T-helper 2 cell treated with Interferon-gamma antibody and Interleukin-4, amounts not matched to agents 5 μg/mL and 100 μg/mL, for 36 hours (primary cell): ENCODE results near the gene ACSL6.

ENCODE experiments used
- DNase-seq: peaks from one replicate; pipeline ENCODE4 v3.0.0; 2021; ENCODE audit warnings: low spot score
- H3K27ac Mint-ChIP-seq: one replicate; pipeline ENCODE4 v1.8.0; 2021; ENCODE audit warnings: mild to moderate bottlenecking, mixed read lengths
- H3K27me3 Mint-ChIP-seq: one replicate; pipeline ENCODE4 v1.8.0; 2021; ENCODE audit warnings: low read depth, mixed read lengths
- H3K36me3 Mint-ChIP-seq: one replicate; pipeline ENCODE4 v1.8.0; 2021; ENCODE audit warnings: low read depth, mixed read lengths
- H3K4me1 Mint-ChIP-seq: one replicate; pipeline ENCODE4 v1.8.0; 2021; ENCODE audit warnings: low read depth, mixed read lengths
- H3K4me3 Mint-ChIP-seq: one replicate; pipeline ENCODE4 v1.8.0; 2022; ENCODE audit warnings: mild to moderate bottlenecking, moderate library complexity, mixed read lengths
- H3K9me3 Mint-ChIP-seq: one replicate; pipeline ENCODE4 v1.8.0; 2021; ENCODE audit warnings: mixed read lengths

Gene ACSL6

DNA sequence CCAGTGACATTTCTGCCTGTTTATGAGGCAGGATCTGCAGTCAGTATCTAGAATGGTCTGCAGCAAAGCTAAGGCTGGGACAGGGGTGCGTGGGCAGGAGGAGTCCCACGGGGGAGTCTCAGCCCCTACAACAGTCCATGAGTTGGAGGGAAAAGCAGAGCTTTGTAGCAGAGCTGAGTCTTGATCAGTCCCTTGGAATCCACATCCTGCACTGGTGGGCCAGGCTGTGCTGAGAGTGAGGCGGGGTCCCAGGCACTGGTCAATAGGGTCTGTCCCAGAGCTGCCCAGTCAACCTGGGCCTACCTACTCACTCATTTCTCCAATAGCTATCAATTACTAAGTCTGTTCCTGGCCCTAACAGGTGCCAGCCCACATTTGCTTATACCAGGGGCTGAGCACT lies 5.9 kb downstream of the ACSL6 start:
- DNase-seq = no peak
- Mint-ChIP-seq H3K27ac (no peak overlapping the region), H3K4me1 (peaks cover 33% of the 10 kb centered on the region), H3K4me3 (no peak overlapping the region), H3K27me3 (peaks cover 28% of the 10 kb centered on the region), H3K9me3 (no peaks in the 10 kb centered on the region), H3K36me3 (no peaks in the 10 kb centered on the region)

DNA sequence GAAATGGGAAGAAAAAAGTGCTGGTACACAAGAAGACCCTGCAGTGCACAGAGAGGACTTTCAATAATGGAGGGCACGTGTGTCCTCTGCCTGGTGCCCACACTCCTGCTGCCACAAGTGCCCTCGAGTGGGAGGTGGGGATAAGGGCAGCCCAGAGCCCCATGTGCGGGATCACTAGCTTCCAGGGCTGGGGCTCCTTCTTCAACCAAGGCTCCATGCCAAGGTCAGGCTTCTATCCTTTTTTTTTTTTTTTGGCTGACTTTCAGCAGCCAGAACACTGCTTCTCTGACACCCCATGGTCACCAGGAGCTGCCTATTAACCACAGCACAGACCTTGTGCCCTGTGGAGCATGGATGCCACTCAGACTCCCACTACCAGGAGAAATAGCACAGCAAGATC lies 7.5 kb downstream of the ACSL6 start:
- Mint-ChIP-seq H3K27me3 (peaks cover 16% of the 10 kb centered on the region), H3K4me3 (no peak overlapping the region), H3K9me3 (no peaks in the 10 kb centered on the region), H3K27ac (no peak overlapping the region), H3K36me3 (no peaks in the 10 kb centered on the region), H3K4me1 (peaks cover 30% of the 10 kb centered on the region)
- DNase-seq = no peak

DNA sequence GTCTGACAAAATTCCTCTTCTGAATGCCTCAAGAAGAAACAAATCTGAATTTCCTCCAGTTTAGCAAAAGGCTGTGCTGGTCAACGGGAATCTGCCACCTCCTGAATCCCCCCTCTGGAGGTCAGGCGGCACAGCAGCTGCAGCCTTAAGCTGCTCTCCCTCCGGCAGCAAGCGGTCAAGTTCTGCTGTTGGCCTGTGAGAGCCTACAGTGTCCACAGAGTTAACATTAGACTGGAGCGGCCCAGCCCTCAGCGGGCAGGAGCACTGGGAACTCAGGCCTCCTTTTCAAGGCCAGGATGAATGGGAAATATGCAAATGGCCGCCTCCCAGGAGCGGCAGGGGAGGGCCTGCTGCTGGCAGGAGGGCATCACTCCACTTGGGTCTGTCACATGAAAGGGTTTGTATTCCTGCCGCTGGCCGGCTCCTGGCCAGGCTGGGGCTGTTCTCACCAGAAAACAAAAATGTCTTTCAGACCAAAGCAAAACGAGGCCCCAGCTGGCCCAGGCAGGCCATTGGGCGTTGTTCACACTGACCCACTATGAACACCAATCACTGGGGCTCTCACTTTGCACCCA lies 8.2 kb downstream of the ACSL6 start:
- H3K9me3 Mint-ChIP-seq = no peaks in the 10 kb centered on the region
- peaks cover 31% of the 10 kb centered on the region for H3K4me1 Mint-ChIP-seq
- no peak overlapping the region for H3K27ac Mint-ChIP-seq
- no peak overlapping the region for H3K4me3 Mint-ChIP-seq
- no peaks in the 10 kb centered on the region for H3K36me3 Mint-ChIP-seq
- DNase-seq = no peak
- H3K27me3 Mint-ChIP-seq = peaks cover 10% of the 10 kb centered on the region

DNA sequence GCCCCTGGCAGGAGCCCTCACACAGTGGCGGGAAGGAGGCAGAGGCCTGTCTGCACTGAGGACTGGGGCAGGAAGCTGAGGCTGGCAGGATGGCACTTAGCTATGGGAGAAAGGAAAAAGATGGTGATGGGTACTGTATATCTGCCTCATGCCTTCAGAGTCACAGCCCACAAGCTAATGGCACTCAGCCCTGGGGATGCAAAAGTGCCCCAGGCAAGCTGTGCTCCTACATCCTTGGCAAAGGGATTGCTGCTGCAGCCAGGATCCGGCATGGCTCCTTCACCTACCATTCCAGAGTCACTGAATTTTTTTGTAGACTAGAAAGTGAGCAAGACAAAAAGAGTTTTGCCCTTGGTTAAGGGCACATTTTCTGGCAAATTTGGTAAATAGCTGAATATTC lies 8.7 kb downstream of the ACSL6 start:
- H3K27ac Mint-ChIP-seq = peak overlapping the region; percentile 28
- no peaks in the 10 kb centered on the region for H3K9me3 Mint-ChIP-seq
- no peaks in the 10 kb centered on the region for H3K36me3 Mint-ChIP-seq
- H3K4me1 Mint-ChIP-seq = peaks cover 29% of the 10 kb centered on the region
- H3K27me3 Mint-ChIP-seq = peaks cover 6% of the 10 kb centered on the region
- no peak for DNase-seq
- H3K4me3 Mint-ChIP-seq = no peak overlapping the region

- Mint-ChIP-seq H3K36me3 (no peaks in the 10 kb centered on the region), H3K9me3 (no peaks in the 10 kb centered on the region), H3K27ac (peak overlapping the region; percentile 28), H3K4me1 (peaks cover 30% of the 10 kb centered on the region), H3K27me3 (peaks cover 6% of the 10 kb centered on the region), H3K4me3 (peak overlapping the region; percentile 39)
- DNase-seq = no peak
Observed at GRCh38 chr5:132001647-132002561, 9.6 kb downstream of the ACSL6 start.

DNA sequence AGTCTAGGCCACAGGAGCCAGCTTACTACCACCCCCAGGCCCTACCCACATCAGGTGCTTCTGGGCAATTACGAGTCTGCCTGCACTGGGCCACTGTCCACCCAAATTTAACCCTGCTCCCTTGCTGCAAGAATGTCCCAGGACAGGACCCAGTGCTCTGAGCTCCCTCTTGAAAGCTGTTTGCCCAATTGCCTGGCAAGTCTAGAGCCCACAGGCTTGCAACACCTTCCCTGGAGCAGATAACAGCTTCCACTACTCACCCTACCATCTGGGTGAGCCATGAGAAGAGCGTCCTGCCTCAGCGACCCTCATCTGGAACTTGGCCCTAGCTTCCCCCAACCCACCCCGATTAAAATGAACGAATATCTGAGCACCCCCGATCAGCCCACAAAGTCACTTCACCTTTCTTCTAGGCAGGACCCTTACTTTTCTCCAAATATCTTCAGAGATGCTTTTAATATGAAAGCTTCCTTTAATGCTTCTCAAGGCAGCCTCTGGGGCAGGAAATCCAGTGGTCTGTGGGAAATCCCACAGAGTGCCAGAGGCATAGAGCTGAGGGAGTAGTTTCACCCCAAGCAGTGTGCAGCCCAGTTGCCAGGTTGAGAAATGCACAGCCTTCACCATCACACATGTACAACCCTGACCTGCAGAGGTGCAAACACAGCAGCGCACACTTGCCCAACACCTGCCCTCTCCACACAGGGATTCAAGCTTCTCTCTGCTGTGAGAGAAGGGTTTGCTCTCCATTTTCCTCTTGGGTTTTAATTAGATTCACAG lies 10.6 kb downstream of the ACSL6 start:
- H3K36me3 Mint-ChIP-seq = no peaks in the 10 kb centered on the region
- peak; percentile 48 for DNase-seq
- H3K4me1 Mint-ChIP-seq = peaks cover 35% of the 10 kb centered on the region
- peak overlapping the region; percentile 17 for H3K27ac Mint-ChIP-seq
- peak overlapping the region; percentile 39 for H3K4me3 Mint-ChIP-seq
- peaks cover 6% of the 10 kb centered on the region for H3K27me3 Mint-ChIP-seq
- H3K9me3 Mint-ChIP-seq = no peaks in the 10 kb centered on the region

DNA sequence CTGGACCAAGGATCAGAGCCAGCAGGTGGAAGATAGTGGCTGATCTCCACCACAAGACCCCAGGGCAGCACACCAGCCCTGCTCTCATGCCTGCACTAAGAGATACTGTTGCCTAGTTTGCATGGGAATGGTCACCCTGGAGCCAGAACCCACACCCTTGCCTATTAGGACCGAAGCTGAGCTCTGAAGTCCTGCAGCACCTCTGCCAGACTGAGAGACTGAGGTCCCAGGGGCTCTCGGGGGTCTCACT lies 11.3 kb downstream of the ACSL6 start:
- DNase-seq = no peak
- no peaks in the 10 kb centered on the region for H3K36me3 Mint-ChIP-seq
- H3K4me1 Mint-ChIP-seq = peaks cover 35% of the 10 kb centered on the region
- peak overlapping the region; percentile 4 for H3K4me3 Mint-ChIP-seq
- no peak overlapping the region for H3K27ac Mint-ChIP-seq
- H3K27me3 Mint-ChIP-seq = peaks cover 6% of the 10 kb centered on the region
- no peaks in the 10 kb centered on the region for H3K9me3 Mint-ChIP-seq

GRCh38 chr5:131999441-132000240 lies 11.8 kb downstream of the ACSL6 start:
- Mint-ChIP-seq H3K36me3 (no peaks in the 10 kb centered on the region), H3K9me3 (no peaks in the 10 kb centered on the region), H3K27ac (no peak overlapping the region), H3K27me3 (peaks cover 6% of the 10 kb centered on the region), H3K4me3 (peak overlapping the region; percentile 4), H3K4me1 (peaks cover 35% of the 10 kb centered on the region)
- no peak for DNase-seq

DNA sequence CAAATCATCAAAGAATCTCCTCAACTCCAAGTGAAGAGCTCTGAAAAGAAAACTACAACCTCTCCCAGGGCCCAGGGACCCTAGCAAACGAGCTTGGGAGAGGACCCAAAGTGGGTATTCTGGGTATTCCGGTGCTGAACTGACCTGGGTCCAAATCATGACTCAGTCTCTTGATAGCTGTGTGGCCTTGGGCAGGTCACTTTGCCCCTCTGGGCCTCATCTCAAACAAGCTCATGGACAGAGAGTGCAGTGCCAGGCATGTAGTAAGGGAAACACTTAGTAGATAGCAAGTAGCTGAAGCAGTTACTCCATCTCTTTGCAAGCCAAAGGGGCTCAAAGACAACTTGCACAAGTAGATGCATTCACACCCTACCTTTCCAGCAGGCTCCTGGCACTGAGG lies 12.4 kb downstream of the ACSL6 start:
- no peaks in the 10 kb centered on the region for H3K9me3 Mint-ChIP-seq
- no peak for DNase-seq
- H3K4me1 Mint-ChIP-seq = peaks cover 35% of the 10 kb centered on the region
- H3K27ac Mint-ChIP-seq = no peak overlapping the region
- H3K36me3 Mint-ChIP-seq = no peaks in the 10 kb centered on the region
- H3K4me3 Mint-ChIP-seq = no peak overlapping the region
- peaks cover 6% of the 10 kb centered on the region for H3K27me3 Mint-ChIP-seq

- Mint-ChIP-seq H3K4me1 (peaks cover 35% of the 10 kb centered on the region), H3K27ac (peak overlapping the region; percentile 16), H3K4me3 (no peak overlapping the region), H3K9me3 (no peaks in the 10 kb centered on the region), H3K36me3 (no peaks in the 10 kb centered on the region), H3K27me3 (peaks cover 6% of the 10 kb centered on the region)
- no peak for DNase-seq
Observed at GRCh38 chr5:131998431-131999040, 12.9 kb downstream of the ACSL6 start.

- no peaks in the 10 kb centered on the region for H3K36me3 Mint-ChIP-seq
- no peak overlapping the region for H3K4me3 Mint-ChIP-seq
- no peak overlapping the region for H3K27ac Mint-ChIP-seq
- no peaks in the 10 kb centered on the region for H3K9me3 Mint-ChIP-seq
- H3K4me1 Mint-ChIP-seq = peaks cover 34% of the 10 kb centered on the region
- peaks cover 11% of the 10 kb centered on the region for H3K27me3 Mint-ChIP-seq
- DNase-seq = no peak
Observed at GRCh38 chr5:131997727-131998117, 13.7 kb downstream of the ACSL6 start.

- Mint-ChIP-seq H3K9me3 (no peaks in the 10 kb centered on the region), H3K4me3 (no peak overlapping the region), H3K27ac (peak overlapping the region; percentile 3), H3K27me3 (peaks cover 8% of the 10 kb centered on the region), H3K36me3 (no peaks in the 10 kb centered on the region), H3K4me1 (peaks cover 30% of the 10 kb centered on the region)
- no peak for DNase-seq
Observed at GRCh38 chr5:131997026-131997726, 14.3 kb downstream of the ACSL6 start.
